Sigmoid colon (tissue), 7 donors: ENCODE results near the gene SUSD6. TPM values are rescaled to one million over a fixed set of nuclear protein-coding genes. Genes with fewer than 3 reads are reported as not detected.
A peak's percentile ranks its signal among the peaks of the same experiment; 100 is the strongest.

Source experiments
- DNase-seq: peaks from one replicate; pipeline ENCODE4 v3.0.0-alpha.2; 2019
- H3K27ac ChIP-seq, 4 donors: fragments of 200-600 bp; sonication (generic); one replicate each; pipeline ENCODE4 v1.5.1; 2016 to 2019; ENCODE audit warnings: mild to moderate bottlenecking in 1 of 4
- H3K27me3 ChIP-seq, 3 donors: fragments of 200-600 bp; sonication (generic); one replicate each; pipeline ENCODE4 v1.5.1; 2019; ENCODE audit warnings: mild to moderate bottlenecking in 1 of 3
- H3K36me3 ChIP-seq, 4 donors: fragments of 200-600 bp; sonication (generic); one replicate each; pipeline ENCODE4 v1.5.1; 2016 to 2019
- H3K4me1 ChIP-seq, 4 donors: fragments of 200-600 bp; sonication (generic); one replicate each; pipeline ENCODE4 v1.5.1; 2017 to 2019
- H3K4me3 ChIP-seq, 4 donors: fragments of 200-600 bp; sonication (generic); one replicate each; pipeline ENCODE4 v1.5.1; 2017 to 2019; ENCODE audit warnings: mild to moderate bottlenecking in 2 of 4, moderate library complexity in 1 of 4
- H3K9me3 ChIP-seq, 4 donors: fragments of 200-600 bp in 3 of 4; sonication (generic) in 3 of 4; one replicate each; pipeline versions ENCODE4 v1.5.1 to v1.6.1; 2013 to 2019
- CTCF ChIP-seq, 4 experiments: fragments of 450-650 bp in 3 of 4; fragments of 200-600 bp in 1 of 4; IDR thresholded peaks; one replicate each; pipeline ENCODE4 v1.5.1; 2016 to 2019; ENCODE audit warnings: antibody characterized with exemption in 4 of 4, mild to moderate bottlenecking in 3 of 4, moderate library complexity in 2 of 4
- EP300 ChIP-seq, 4 donors: sonication (generic); formaldehyde crosslinking; IDR thresholded peaks; one replicate each; pipeline ENCODE4 v1.6.1; 2017; ENCODE audit warnings: antibody characterized with exemption in 4 of 4
- POLR2A ChIP-seq, 2 donors: fragments of 450-650 bp; IDR thresholded peaks; one replicate each; pipeline ENCODE4 v1.6.1; 2016; ENCODE audit warnings: antibody characterized with exemption in 2 of 2, mild to moderate bottlenecking in 2 of 2, moderate library complexity in 2 of 2
- POLR2AphosphoS5 ChIP-seq, 4 donors: sonication (generic); formaldehyde crosslinking; IDR thresholded peaks; one replicate each; pipeline ENCODE4 v1.6.1; 2017; ENCODE audit warnings: antibody characterized with exemption in 4 of 4
- WGBS, 2 donors: extraction: QIAGEN DNeasy Blood & Tissue Kit; methylation state at CpG; one replicate each; pipeline ENCODE4 v1.1.7; 2013; 5-methylcytosine and 5-hydroxymethylcytosine counted together
- intact Hi-C: fragments of 100-400 bp; cut with DNase I; formaldehyde crosslinking; loops from one replicate; pipeline ENCODE4 v1.15.1; 2023
- polyA plus RNA-seq, 3 donors: library from polyadenylated mRNA; stranded (reverse); fragments of 200-250 nt; gene quantifications; one replicate each; pipeline ENCODE4 v1.2.3, GENCODE V29; 2013
- total RNA-seq, 4 donors: library from RNA; depleted of rRNA; stranded (reverse); fragments of >200 nt; gene quantifications; one replicate each; pipeline ENCODE4 v1.1.0, GENCODE V29; 2016
- donor health status: healthy with polysubstance abuse.
- donor health status: Bipolar disorder and iron deficiency.
- donor health status: healthy.

The SUSD6 gene
- total and polyA plus RNA-seq, 7 donors: 5.4 to 62.0 (median 13.9) TPM

- no peaks in the 10 kb centered on the region for H3K36me3 ChIP-seq
- peaks cover 0 to 83% (median 70%) of the 10 kb centered on the region in 4 donors for H3K4me1 ChIP-seq
- no peak overlapping the region for H3K4me3 ChIP-seq
- no peaks in the 10 kb centered on the region for H3K27me3 ChIP-seq
- no peaks in the 10 kb centered on the region for H3K9me3 ChIP-seq
- 73 to 88% methylated on average over 1 of the region's 1 CpG for WGBS, 2 donors
- no peak for TF ChIP-seq POLR2AphosphoS5 (IDR thresholded peaks at IDR 0.05)
- TF ChIP-seq EP300 (IDR thresholded peaks at IDR 0.05): no peak
- no peak for TF ChIP-seq POLR2A (IDR thresholded peaks at IDR 0.05)
- TF ChIP-seq CTCF (IDR thresholded peaks at IDR 0.05): no peak
- intact Hi-C loops: loop anchor here (2.0 kb wide), 1 partner anchor 14 kb away; no protein-coding TSS in a partner anchor
- H3K27ac ChIP-seq: peak overlapping the region; percentile 54 to 72 (median 59)
- no peak for DNase-seq
Measured at GRCh38 chr14:69682621-69683263, 71.3 kb downstream of the SUSD6 start.

GRCh38 chr14:69683971-69684370 lies 72.6 kb downstream of the SUSD6 start:
- TF ChIP-seq POLR2AphosphoS5 (IDR thresholded peaks at IDR 0.05) (no peak), CTCF (IDR thresholded peaks at IDR 0.05) (no peak), POLR2A (IDR thresholded peaks at IDR 0.05) (no peak), EP300 (IDR thresholded peaks at IDR 0.05) (no peak)
- H3K4me1 ChIP-seq: peaks cover 0 to 79% (median 70%) of the 10 kb centered on the region in 4 donors
- WGBS, 2 donors: 72 to 80% methylated on average over 3 of the region's 3 CpGs
- intact Hi-C loops: loop anchor here (2.0 kb wide), 2 partner anchors 15 to 19 kb away; no protein-coding TSS in a partner anchor
- no peaks in the 10 kb centered on the region for H3K36me3 ChIP-seq
- peak overlapping the region in 3 of 4 donors; percentile 57 to 72 (median 61) for H3K27ac ChIP-seq
- no peaks in the 10 kb centered on the region for H3K27me3 ChIP-seq
- H3K9me3 ChIP-seq: no peaks in the 10 kb centered on the region
- DNase-seq: no peak
- H3K4me3 ChIP-seq: no peak overlapping the region

GRCh38 chr14:69684461-69685217 lies 73.2 kb downstream of the SUSD6 start:
- Histone ChIP-seq H3K9me3 (no peaks in the 10 kb centered on the region), H3K27ac (peak overlapping the region; percentile 35 to 72 (median 57)), H3K27me3 (no peaks in the 10 kb centered on the region), H3K4me3 (no peak overlapping the region), H3K36me3 (no peaks in the 10 kb centered on the region), H3K4me1 (peaks cover 0 to 77% (median 69%) of the 10 kb centered on the region in 4 donors)
- intact Hi-C loops: loop anchor here (2.0 kb wide), 1 partner anchor 18 kb away; no protein-coding TSS in a partner anchor
- 62 to 73% methylated on average over 6 of the region's 6 CpGs for WGBS, 2 donors
- DNase-seq: no peak
- TF ChIP-seq EP300 (IDR thresholded peaks at IDR 0.05) (no peak), POLR2A (IDR thresholded peaks at IDR 0.05) (no peak), CTCF (IDR thresholded peaks at IDR 0.05) (no peak), POLR2AphosphoS5 (IDR thresholded peaks at IDR 0.05) (no peak)

- intact Hi-C loops: loop anchor here (2.0 kb wide), 1 partner anchor 18 kb away; no protein-coding TSS in a partner anchor
- Histone ChIP-seq H3K27me3 (no peaks in the 10 kb centered on the region), H3K4me1 (peaks cover 0 to 71% (median 63%) of the 10 kb centered on the region in 4 donors), H3K27ac (peak overlapping the region; percentile 35 to 72 (median 57)), H3K36me3 (no peaks in the 10 kb centered on the region), H3K9me3 (no peaks in the 10 kb centered on the region), H3K4me3 (no peak overlapping the region)
- no peak for TF ChIP-seq POLR2A (IDR thresholded peaks at IDR 0.05)
- no peak for TF ChIP-seq POLR2AphosphoS5 (IDR thresholded peaks at IDR 0.05)
- no peak for TF ChIP-seq CTCF (IDR thresholded peaks at IDR 0.05)
- TF ChIP-seq EP300 (IDR thresholded peaks at IDR 0.05): no peak
- DNase-seq: no peak
- 58 to 62% methylated on average over 3 of the region's 3 CpGs for WGBS, 2 donors
Measured at GRCh38 chr14:69685218-69685616, 73.8 kb downstream of the SUSD6 start.
